Measurements from ENCODE around the gene ZNF141.
A peak's percentile ranks its signal among the peaks of the same experiment; 100 is the strongest.

- peak; percentile 38 for TF ChIP-seq EP300 (conservative IDR thresholded peaks at IDR 0.05; ENCODE audit: poor library complexity, severe bottlenecking)
- no peak for TF ChIP-seq EZH2 (IDR thresholded peaks at IDR 0.05; ENCODE audit: borderline replicate concordance, insufficient read depth, low read length, poor library complexity, severe bottlenecking)
- TF ChIP-seq POLR2AphosphoS5 (IDR thresholded peaks at IDR 0.05): peak; percentile 85
- no peak for TF ChIP-seq CTCF (IDR thresholded peaks at IDR 0.05; ENCODE audit: poor library complexity, severe bottlenecking)
- peak; percentile 31 for TF ChIP-seq REST (IDR thresholded peaks at IDR 0.05; ENCODE audit: borderline replicate concordance)
- peak; percentile 8 for TF ChIP-seq RAD21 (conservative IDR thresholded peaks at IDR 0.05)
- no peak for TF ChIP-seq SMC3 (conservative IDR thresholded peaks at IDR 0.05; ENCODE audit: poor library complexity)
- TF ChIP-seq TAF1 (IDR thresholded peaks at IDR 0.05; ENCODE audit: low read depth): peak; percentile 68
- TF ChIP-seq MXI1 (conservative IDR thresholded peaks at IDR 0.05; ENCODE audit: poor library complexity, severe bottlenecking): no peak
Measured at GRCh38 chr4:337143-337931, at the start of gene ZNF141.

Measured in neural cell (in vitro differentiated cells).